Nephron progenitor cell (in vitro differentiated cells): ENCODE measurements around the gene RPRD1B.

ENCODE experiments used
- DNase-seq: peaks from one replicate; pipeline ENCODE4 v3.0.0; 2021
- H3K27ac Mint-ChIP-seq: 2 replicates; pipeline ENCODE4 v1.8.0; 2021; ENCODE audit warnings: mild to moderate bottlenecking, moderate library complexity, mixed read lengths
- H3K27me3 Mint-ChIP-seq: 2 replicates; pipeline ENCODE4 v1.8.0; 2021; ENCODE audit warnings: mild to moderate bottlenecking, low read depth, mixed read lengths; ENCODE audit not compliant: poor library complexity
- H3K36me3 Mint-ChIP-seq: 2 replicates; pipeline ENCODE4 v1.8.0; 2021; ENCODE audit warnings: low read depth, mixed read lengths
- H3K4me1 Mint-ChIP-seq: 2 replicates; pipeline ENCODE4 v1.8.0; 2021; ENCODE audit warnings: mixed read lengths
- H3K4me3 Mint-ChIP-seq: 2 replicates; pipeline ENCODE4 v1.8.0; 2021; ENCODE audit warnings: mild to moderate bottlenecking, moderate library complexity, mixed read lengths
- H3K9me3 Mint-ChIP-seq: 2 replicates; pipeline ENCODE4 v1.8.0; 2021; ENCODE audit warnings: mild to moderate bottlenecking, moderate library complexity, mixed read lengths
- TF ChIP-seq, protein P1 (sequence below): fragments of 200-600 bp; sonication (generic); IDR thresholded peaks from 2 replicates; pipeline ENCODE4 v1.5.0; 2021; ENCODE audit warnings: antibody characterized with exemption

The RPRD1B gene

DNA sequence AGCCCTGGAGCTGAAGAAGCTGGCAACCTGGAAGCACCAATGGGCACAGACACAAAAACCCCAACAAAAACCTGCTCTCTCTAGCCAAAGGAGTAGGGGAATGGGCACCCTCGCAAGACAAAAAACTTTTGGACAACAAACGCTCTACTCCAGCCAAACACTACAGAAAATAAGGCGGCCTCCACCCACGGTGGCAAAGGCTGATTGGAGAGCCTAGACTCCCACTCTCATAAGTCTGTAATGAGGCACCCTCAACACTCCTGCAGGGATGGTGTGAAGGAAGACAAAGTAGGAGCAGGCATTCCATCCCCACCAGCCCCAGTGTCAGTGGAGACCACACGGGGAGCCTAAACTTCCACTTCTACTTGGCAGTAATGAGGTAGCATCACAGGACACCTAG, 9.1 kb upstream of the RPRD1B start:
- peaks cover 66% of the 10 kb centered on the region for H3K36me3 Mint-ChIP-seq
- no peak for DNase-seq
- peaks cover 3% of the 10 kb centered on the region for H3K27me3 Mint-ChIP-seq
- peaks cover 22% of the 10 kb centered on the region for H3K4me1 Mint-ChIP-seq
- H3K27ac Mint-ChIP-seq = no peak overlapping the region
- no peak overlapping the region for H3K4me3 Mint-ChIP-seq
- H3K9me3 Mint-ChIP-seq = peaks cover 24% of the 10 kb centered on the region
- TF ChIP-seq, protein P1, sequence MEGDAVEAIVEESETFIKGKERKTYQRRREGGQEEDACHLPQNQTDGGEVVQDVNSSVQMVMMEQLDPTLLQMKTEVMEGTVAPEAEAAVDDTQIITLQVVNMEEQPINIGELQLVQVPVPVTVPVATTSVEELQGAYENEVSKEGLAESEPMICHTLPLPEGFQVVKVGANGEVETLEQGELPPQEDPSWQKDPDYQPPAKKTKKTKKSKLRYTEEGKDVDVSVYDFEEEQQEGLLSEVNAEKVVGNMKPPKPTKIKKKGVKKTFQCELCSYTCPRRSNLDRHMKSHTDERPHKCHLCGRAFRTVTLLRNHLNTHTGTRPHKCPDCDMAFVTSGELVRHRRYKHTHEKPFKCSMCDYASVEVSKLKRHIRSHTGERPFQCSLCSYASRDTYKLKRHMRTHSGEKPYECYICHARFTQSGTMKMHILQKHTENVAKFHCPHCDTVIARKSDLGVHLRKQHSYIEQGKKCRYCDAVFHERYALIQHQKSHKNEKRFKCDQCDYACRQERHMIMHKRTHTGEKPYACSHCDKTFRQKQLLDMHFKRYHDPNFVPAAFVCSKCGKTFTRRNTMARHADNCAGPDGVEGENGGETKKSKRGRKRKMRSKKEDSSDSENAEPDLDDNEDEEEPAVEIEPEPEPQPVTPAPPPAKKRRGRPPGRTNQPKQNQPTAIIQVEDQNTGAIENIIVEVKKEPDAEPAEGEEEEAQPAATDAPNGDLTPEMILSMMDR = no peak

DNA sequence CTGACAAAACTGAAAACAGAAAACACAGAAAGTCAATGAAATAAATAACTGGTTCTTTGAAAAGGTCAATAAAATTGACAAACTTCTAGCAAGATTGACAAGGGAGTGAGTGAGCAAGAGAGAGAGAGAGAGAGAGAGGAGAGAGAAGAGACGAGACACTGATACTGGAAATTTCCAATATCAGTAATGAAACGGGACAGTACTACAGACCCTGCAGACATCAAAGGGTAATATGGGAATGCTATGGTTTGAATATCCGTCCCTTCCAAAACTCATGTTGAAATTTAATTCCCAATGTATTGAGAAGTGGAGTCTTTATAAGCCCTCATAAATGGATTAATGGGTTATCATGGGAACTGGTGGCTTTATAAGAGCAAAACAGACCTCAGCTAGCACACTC, 4.1 kb upstream of the RPRD1B start:
- H3K4me3 Mint-ChIP-seq = no peak overlapping the region
- peaks cover 25% of the 10 kb centered on the region for H3K4me1 Mint-ChIP-seq
- peaks cover 70% of the 10 kb centered on the region for H3K36me3 Mint-ChIP-seq
- TF ChIP-seq, protein P1 = no peak
- no peak overlapping the region for H3K27ac Mint-ChIP-seq
- DNase-seq = no peak
- H3K9me3 Mint-ChIP-seq = peaks cover 31% of the 10 kb centered on the region
- H3K27me3 Mint-ChIP-seq = peaks cover 3% of the 10 kb centered on the region

DNA sequence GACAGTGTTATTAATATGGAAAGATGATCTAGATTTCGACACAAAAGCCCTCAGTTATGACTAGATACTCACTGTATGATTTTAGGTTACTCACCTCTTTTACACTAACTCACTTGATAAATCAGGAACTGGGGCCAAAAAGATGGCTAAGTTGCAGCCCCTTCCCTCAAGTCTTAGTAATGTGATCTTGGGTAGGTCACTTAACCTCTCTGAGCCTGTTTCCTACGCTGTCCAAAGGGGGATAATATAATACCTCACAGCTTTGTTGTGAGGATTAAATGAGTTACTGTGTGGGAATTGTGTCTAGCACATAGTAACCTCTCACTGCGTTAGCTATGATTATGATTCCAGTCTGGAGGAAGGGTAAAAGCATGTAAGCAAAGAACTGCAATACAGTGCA, 1.6 kb upstream of the RPRD1B start:
- H3K27me3 Mint-ChIP-seq = no peaks in the 10 kb centered on the region
- H3K4me1 Mint-ChIP-seq = peaks cover 29% of the 10 kb centered on the region
- TF ChIP-seq, protein P1 = no peak
- no peak for DNase-seq
- H3K27ac Mint-ChIP-seq = no peak overlapping the region
- peak overlapping the region; percentile 92 for H3K4me3 Mint-ChIP-seq
- H3K9me3 Mint-ChIP-seq = peaks cover 31% of the 10 kb centered on the region
- peaks cover 71% of the 10 kb centered on the region for H3K36me3 Mint-ChIP-seq

DNA sequence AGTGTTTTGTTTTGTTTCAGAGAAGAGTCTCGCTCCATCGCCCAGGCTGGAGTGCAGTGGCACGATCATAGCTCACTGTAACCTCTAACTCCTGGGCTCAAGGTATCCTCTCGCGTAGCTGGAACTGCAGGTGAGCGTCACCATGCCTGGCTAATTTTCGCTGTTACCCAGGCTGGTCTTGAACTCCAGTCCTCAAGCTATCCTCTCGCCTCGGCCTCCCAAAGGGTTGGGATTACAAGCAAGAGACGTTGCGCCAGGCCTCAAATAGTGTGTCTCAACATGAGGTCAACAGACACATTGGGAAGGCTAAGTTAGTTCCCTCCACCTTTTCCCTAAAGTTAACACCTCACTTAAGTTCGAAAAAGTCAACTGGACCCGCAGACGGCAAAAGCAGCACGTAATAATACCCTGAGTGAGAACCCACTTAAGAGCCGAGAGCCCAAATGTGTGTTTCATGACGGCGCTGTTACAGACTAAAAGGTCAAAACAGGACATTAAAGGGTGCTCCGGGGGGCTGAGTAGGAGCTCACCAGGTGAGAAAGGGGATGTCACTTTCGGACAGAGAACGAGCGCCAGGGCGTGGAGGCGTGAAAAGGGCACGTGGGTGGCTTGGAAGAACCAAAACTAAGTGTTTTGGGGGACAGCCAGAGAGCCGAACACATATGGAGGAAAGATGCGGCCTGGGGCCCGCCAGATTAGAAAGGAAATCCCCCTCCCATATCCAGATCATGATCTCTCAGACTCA, 789 bp upstream of the RPRD1B start:
- no peak for DNase-seq
- Mint-ChIP-seq H3K27ac (peak overlapping the region; percentile 99), H3K36me3 (peaks cover 76% of the 10 kb centered on the region), H3K27me3 (no peaks in the 10 kb centered on the region), H3K4me1 (peaks cover 34% of the 10 kb centered on the region), H3K4me3 (peak overlapping the region; percentile 92), H3K9me3 (peaks cover 31% of the 10 kb centered on the region)
- TF ChIP-seq, protein P1 = no peak

GRCh38 chr20:38034108-38034649, 633 bp downstream of the RPRD1B start:
- peak overlapping the region; percentile 92 for H3K4me3 Mint-ChIP-seq
- H3K9me3 Mint-ChIP-seq = peaks cover 21% of the 10 kb centered on the region
- H3K27ac Mint-ChIP-seq = peak overlapping the region; percentile 99
- H3K27me3 Mint-ChIP-seq = no peaks in the 10 kb centered on the region
- H3K4me1 Mint-ChIP-seq = peaks cover 34% of the 10 kb centered on the region
- peaks cover 64% of the 10 kb centered on the region for H3K36me3 Mint-ChIP-seq
- no peak for DNase-seq
- TF ChIP-seq, protein P1 = no peak

- no peak for DNase-seq
- TF ChIP-seq, protein P1 = no peak
- H3K36me3 Mint-ChIP-seq = peaks cover 58% of the 10 kb centered on the region
Measured at GRCh38 chr20:38034961-38035360, 1.4 kb downstream of the RPRD1B start.

More at GRCh38 chr20:38034961-38035360, 1.4 kb downstream of the RPRD1B start:
- Mint-ChIP-seq H3K27me3 (no peaks in the 10 kb centered on the region), H3K4me3 (peak overlapping the region; percentile 92), H3K4me1 (peaks cover 34% of the 10 kb centered on the region), H3K9me3 (peaks cover 13% of the 10 kb centered on the region), H3K27ac (peak overlapping the region; percentile 99)
